Osteocyte (in vitro differentiated cells): ENCODE data around the gene AFF3. TPM values are rescaled to one million over a fixed set of nuclear protein-coding genes. Genes with fewer than 3 reads are reported as not detected.

Experiments
- DNase-seq: peaks from one replicate; pipeline ENCODE4 v3.0.0; 2021; ENCODE audit warnings: mixed read lengths; ENCODE audit not compliant: unreplicated experiment; ENCODE audit errors: extremely low spot score
- H3K27ac Mint-ChIP-seq: one replicate; pipeline ENCODE4 v1.8.0; 2021; ENCODE audit warnings: mild to moderate bottlenecking, mixed read lengths; ENCODE audit not compliant: unreplicated experiment
- H3K27me3 Mint-ChIP-seq: one replicate; pipeline ENCODE4 v1.8.0; 2021; ENCODE audit warnings: mixed read lengths; ENCODE audit not compliant: unreplicated experiment
- H3K36me3 Mint-ChIP-seq: one replicate; pipeline ENCODE4 v1.8.0; 2021; ENCODE audit warnings: mixed read lengths; ENCODE audit not compliant: unreplicated experiment
- H3K4me1 Mint-ChIP-seq: one replicate; pipeline ENCODE4 v1.8.0; 2021; ENCODE audit warnings: mixed read lengths; ENCODE audit not compliant: unreplicated experiment
- H3K4me3 Mint-ChIP-seq: one replicate; pipeline ENCODE4 v1.8.0; 2021; ENCODE audit warnings: mild to moderate bottlenecking, moderate library complexity, mixed read lengths; ENCODE audit not compliant: unreplicated experiment
- H3K9me3 Mint-ChIP-seq: one replicate; pipeline ENCODE4 v1.8.0; 2021; ENCODE audit warnings: mixed read lengths; ENCODE audit not compliant: unreplicated experiment
- total RNA-seq: library from RNA; stranded (reverse); gene quantifications from 2 replicates; pipeline ENCODE4 v1.2.1, GENCODE V29; 2021
- TF ChIP-seq, protein P1 (sequence below): fragments of 200-600 bp; sonication (generic); IDR thresholded peaks from 2 replicates; pipeline ENCODE4 v1.5.0; 2021; ENCODE audit warnings: antibody characterized with exemption, mild to moderate bottlenecking, moderate library complexity

The AFF3 gene
- total RNA-seq, 1 donor from 2014 or later, result 248 TPM

GRCh38 chr2:99821039-99821438 lies 321.4 kb downstream of the AFF3 start:
- Mint-ChIP-seq H3K4me3 (no peak overlapping the region), H3K36me3 (peaks cover 52% of the 10 kb centered on the region), H3K9me3 (peaks cover 12% of the 10 kb centered on the region), H3K27me3 (no peaks in the 10 kb centered on the region), H3K4me1 (peaks cover 39% of the 10 kb centered on the region), H3K27ac (peak overlapping the region; percentile 35)
- DNase-seq, result no peak
- TF ChIP-seq, protein P1, sequence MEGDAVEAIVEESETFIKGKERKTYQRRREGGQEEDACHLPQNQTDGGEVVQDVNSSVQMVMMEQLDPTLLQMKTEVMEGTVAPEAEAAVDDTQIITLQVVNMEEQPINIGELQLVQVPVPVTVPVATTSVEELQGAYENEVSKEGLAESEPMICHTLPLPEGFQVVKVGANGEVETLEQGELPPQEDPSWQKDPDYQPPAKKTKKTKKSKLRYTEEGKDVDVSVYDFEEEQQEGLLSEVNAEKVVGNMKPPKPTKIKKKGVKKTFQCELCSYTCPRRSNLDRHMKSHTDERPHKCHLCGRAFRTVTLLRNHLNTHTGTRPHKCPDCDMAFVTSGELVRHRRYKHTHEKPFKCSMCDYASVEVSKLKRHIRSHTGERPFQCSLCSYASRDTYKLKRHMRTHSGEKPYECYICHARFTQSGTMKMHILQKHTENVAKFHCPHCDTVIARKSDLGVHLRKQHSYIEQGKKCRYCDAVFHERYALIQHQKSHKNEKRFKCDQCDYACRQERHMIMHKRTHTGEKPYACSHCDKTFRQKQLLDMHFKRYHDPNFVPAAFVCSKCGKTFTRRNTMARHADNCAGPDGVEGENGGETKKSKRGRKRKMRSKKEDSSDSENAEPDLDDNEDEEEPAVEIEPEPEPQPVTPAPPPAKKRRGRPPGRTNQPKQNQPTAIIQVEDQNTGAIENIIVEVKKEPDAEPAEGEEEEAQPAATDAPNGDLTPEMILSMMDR, result no peak

DNA sequence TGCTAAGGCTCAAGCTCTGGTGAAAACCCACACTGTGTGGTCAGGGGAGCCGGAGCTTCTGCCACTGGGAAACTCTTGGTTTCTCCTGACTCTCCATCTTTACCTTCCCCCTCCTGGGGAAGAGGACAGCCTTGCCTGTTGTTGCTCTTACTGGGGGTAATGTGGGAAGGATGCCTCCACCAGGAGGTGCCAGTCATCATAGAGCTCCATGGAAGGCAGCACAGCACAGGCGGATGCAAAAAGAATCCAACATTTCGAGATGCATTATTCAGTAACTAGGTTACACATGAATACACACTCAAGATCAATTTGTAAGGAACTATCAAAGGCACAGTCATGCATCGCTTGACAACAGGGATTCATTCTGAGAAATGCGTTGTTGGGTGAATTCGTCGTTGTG lies 322.6 kb downstream of the AFF3 start:
- TF ChIP-seq, protein P1, result no peak
- Mint-ChIP-seq H3K4me1 (peaks cover 31% of the 10 kb centered on the region), H3K27ac (peak overlapping the region; percentile 14), H3K9me3 (peaks cover 20% of the 10 kb centered on the region), H3K36me3 (peaks cover 53% of the 10 kb centered on the region), H3K4me3 (no peak overlapping the region), H3K27me3 (no peaks in the 10 kb centered on the region)
- DNase-seq, result no peak

DNA sequence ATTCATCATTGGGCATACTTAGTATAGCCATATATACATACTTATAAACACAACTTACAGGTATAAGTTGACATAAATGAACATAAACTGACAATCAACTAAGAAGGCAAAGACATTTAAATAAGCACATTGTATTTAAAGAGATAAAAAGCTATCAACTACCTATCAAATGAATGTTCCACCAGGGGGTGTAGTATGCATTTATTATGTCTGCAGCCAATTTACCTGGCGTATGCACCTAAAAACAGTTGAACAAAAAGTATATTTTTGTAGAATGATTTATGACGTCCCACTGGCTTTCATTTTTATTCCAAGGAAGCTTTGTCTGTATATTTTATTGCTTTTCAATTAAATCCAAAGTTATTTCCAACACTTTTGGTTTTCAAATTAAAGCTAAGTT lies 323.5 kb downstream of the AFF3 start:
- H3K27me3 Mint-ChIP-seq, result no peaks in the 10 kb centered on the region
- peaks cover 20% of the 10 kb centered on the region for H3K9me3 Mint-ChIP-seq
- H3K4me1 Mint-ChIP-seq, result peaks cover 28% of the 10 kb centered on the region
- H3K27ac Mint-ChIP-seq, result no peak overlapping the region
- H3K4me3 Mint-ChIP-seq, result no peak overlapping the region
- TF ChIP-seq, protein P1, result peak; percentile 36
- H3K36me3 Mint-ChIP-seq, result peaks cover 49% of the 10 kb centered on the region
- no peak for DNase-seq

DNA sequence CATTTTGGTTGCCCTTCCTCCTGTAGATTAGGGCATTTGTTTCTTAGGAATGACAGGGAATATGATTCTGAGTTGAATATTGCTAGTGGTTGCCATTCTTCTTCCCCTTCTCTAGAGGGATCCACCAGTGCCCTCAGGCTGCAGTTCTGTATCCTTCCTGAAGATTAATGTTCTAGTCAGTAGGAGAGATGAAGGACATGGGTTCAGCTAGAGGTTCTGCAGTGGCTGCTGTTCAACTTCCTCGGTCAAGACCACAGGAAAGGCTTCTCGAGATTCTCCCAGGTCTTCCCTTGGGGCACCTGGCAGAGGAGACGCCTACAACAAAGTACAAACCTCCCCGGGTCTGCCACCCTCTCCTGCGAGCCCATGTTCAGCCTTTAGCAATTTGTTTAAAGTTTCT lies 325.5 kb downstream of the AFF3 start:
- DNase-seq, result peak; percentile 56
- H3K27ac Mint-ChIP-seq, result no peak overlapping the region

GRCh38 chr2:99812426-99812825 lies 330.0 kb downstream of the AFF3 start:
- Mint-ChIP-seq H3K27ac (peak overlapping the region; percentile 38), H3K36me3 (peaks cover 36% of the 10 kb centered on the region), H3K4me3 (no peak overlapping the region), H3K27me3 (no peaks in the 10 kb centered on the region), H3K9me3 (peaks cover 20% of the 10 kb centered on the region), H3K4me1 (peaks cover 66% of the 10 kb centered on the region)
- TF ChIP-seq, protein P1, result no peak
- DNase-seq, result no peak

More for the DNA sequence above, 325.5 kb downstream of the AFF3 start:
- H3K4me3 Mint-ChIP-seq, result no peak overlapping the region
- H3K9me3 Mint-ChIP-seq, result peaks cover 20% of the 10 kb centered on the region
- H3K36me3 Mint-ChIP-seq, result peaks cover 47% of the 10 kb centered on the region
- TF ChIP-seq, protein P1, result no peak
- H3K27me3 Mint-ChIP-seq, result no peaks in the 10 kb centered on the region
- H3K4me1 Mint-ChIP-seq, result peaks cover 31% of the 10 kb centered on the region
